HFFc6 (cell line): Measurements from ENCODE around the gene HPS3. TPM values are rescaled to one million over a fixed set of nuclear protein-coding genes. Genes with fewer than 3 reads are reported as not detected.

Experiments used
- DNase-seq: peaks from one replicate; pipeline ENCODE4 v3.0.0-alpha.2; 2018
- H3K27ac Mint-ChIP-seq: 2 replicates; pipeline ENCODE4 v1.8.0; 2020; ENCODE audit warnings: mild to moderate bottlenecking, mixed read lengths
- H3K27me3 Mint-ChIP-seq: 2 replicates; pipeline ENCODE4 v1.8.0; 2021; ENCODE audit warnings: mild to moderate bottlenecking, moderate library complexity, mixed read lengths; ENCODE audit not compliant: insufficient read depth
- H3K36me3 Mint-ChIP-seq: 2 replicates; pipeline ENCODE4 v1.8.0; 2021; ENCODE audit warnings: low read depth, mixed read lengths
- H3K4me1 Mint-ChIP-seq: 2 replicates; pipeline ENCODE4 v1.8.0; 2020; ENCODE audit warnings: low read depth, mixed read lengths
- H3K4me3 Mint-ChIP-seq: 2 replicates; pipeline ENCODE4 v1.8.0; 2020; ENCODE audit warnings: mild to moderate bottlenecking, moderate library complexity, mixed read lengths
- H3K9me3 Mint-ChIP-seq: 2 replicates; pipeline ENCODE4 v1.8.0; 2020; ENCODE audit warnings: mild to moderate bottlenecking, mixed read lengths
- CTCF ChIP-seq: fragments of 200-600 bp; sonication (generic); IDR thresholded peaks from 2 replicates; pipeline ENCODE4 v1.5.0; 2021; ENCODE audit warnings: antibody characterized with exemption, mild to moderate bottlenecking
- total RNA-seq, 6 experiments: library from RNA; stranded (reverse); fragmentation: NEBNext Ultra II Directional; extraction: Animal tissue kit (Norgen Biotek cat#: 25700); gene quantifications; 2 replicates in 1 of 6; 3 replicates in 5 of 6; pipeline ENCODE4 v1.2.3, GENCODE V29; 2021

Gene HPS3
- total RNA-seq, 6 experiments from 2014 or later, result 15.6 to 24.8 (median 20.7) TPM

GRCh38 chr3:149104484-149104883 lies 25.0 kb upstream of the HPS3 start:
- Mint-ChIP-seq H3K27ac (no peak overlapping the region), H3K4me3 (no peak overlapping the region), H3K27me3 (peaks cover 9% of the 10 kb centered on the region), H3K36me3 (0 out of 2 replicates have a peak, but pooled peaks cover 5% of the 10 kb centered on the region), H3K4me1 (0 out of 2 replicates have a peak, but pooled peaks cover 6% of the 10 kb centered on the region), H3K9me3 (peaks cover 14% of the 10 kb centered on the region; the same call in 1 of the 2 replicates)
- no peak for TF ChIP-seq CTCF
- DNase-seq, result no peak

- no peak for TF ChIP-seq CTCF
- Mint-ChIP-seq H3K4me3 (no peak overlapping the region), H3K9me3 (no peaks in the 10 kb centered on the region), H3K27me3 (no peaks in the 10 kb centered on the region), H3K4me1 (peaks cover 7% of the 10 kb centered on the region; the same call in 1 of the 2 replicates), H3K36me3 (peaks cover 8% of the 10 kb centered on the region; the same call in 1 of the 2 replicates), H3K27ac (no peak overlapping the region)
- DNase-seq, result no peak
Observed at GRCh38 chr3:149114458-149114857, 15.0 kb upstream of the HPS3 start.

DNA sequence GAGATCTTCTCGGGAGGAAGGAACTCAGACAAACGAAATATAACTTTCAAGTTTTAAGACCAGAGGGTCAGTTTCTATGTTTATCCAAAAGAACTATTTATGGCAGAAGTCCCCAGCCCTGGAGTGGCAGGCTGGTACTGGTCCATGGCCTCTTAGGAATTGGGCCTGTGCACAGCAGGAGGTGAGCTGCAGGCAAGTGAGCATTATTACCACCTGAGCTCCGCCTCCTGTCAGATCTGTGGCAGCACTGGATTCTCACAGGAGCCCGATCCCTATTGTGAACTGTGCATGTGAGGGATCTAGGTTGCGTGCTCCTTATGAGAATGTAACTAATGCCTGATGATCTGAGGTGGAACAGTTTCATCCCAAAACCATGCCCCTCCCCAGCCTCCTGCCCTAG lies 14.3 kb upstream of the HPS3 start:
- Mint-ChIP-seq H3K27ac (no peak overlapping the region), H3K36me3 (peaks cover 4% of the 10 kb centered on the region; the same call in 1 of the 2 replicates), H3K4me1 (peaks cover 7% of the 10 kb centered on the region; the same call in 1 of the 2 replicates), H3K4me3 (no peak overlapping the region), H3K27me3 (no peaks in the 10 kb centered on the region), H3K9me3 (no peaks in the 10 kb centered on the region)
- TF ChIP-seq CTCF, result no peak
- DNase-seq, result no peak

DNA sequence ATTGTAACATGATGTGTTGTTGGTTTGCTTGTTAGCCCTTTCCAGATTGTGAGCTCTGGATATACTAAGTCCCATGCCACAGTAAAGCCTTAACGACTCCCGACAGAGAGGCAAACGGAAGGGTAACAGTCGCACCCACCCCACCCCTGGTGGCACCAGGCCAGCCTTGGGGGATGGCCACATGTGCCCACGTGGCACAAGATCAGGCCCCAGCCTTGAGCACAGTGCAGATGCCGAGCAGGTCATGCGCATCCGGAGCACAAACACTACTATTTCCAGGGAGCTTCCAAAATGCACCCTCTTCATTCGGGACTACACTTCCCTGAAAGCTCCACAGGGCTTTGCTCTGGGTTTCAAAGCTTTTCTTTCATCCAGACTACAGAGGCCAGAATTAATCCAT lies 10.7 kb upstream of the HPS3 start:
- Mint-ChIP-seq H3K36me3 (no peaks in the 10 kb centered on the region), H3K27ac (no peak overlapping the region), H3K4me3 (no peak overlapping the region), H3K27me3 (no peaks in the 10 kb centered on the region), H3K4me1 (peaks cover 23% of the 10 kb centered on the region), H3K9me3 (no peaks in the 10 kb centered on the region)
- no peak for TF ChIP-seq CTCF
- DNase-seq, result no peak

DNA sequence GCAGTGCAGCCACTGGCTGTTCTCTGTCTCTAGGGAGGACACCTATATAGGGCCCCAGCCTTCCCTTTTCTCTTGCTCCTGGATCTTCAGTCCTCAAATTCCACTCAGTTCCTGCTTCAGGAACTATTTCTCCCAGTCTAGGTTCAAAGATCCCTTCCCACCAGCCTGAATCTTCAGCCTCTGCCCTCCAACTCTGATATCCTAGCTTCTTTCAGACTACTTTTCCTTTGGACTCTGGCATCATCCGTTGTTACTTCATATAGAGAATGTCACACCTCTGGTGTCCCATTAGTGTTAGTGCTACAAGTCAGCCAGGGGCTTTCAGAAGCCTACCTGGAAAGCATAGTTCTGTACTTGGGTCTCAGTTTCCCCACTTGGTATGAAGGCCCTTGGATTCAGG lies 10.0 kb upstream of the HPS3 start:
- Mint-ChIP-seq H3K27ac (no peak overlapping the region), H3K4me1 (peaks cover 20% of the 10 kb centered on the region), H3K36me3 (no peaks in the 10 kb centered on the region), H3K4me3 (no peak overlapping the region), H3K9me3 (no peaks in the 10 kb centered on the region), H3K27me3 (no peaks in the 10 kb centered on the region)
- no peak for TF ChIP-seq CTCF
- no peak for DNase-seq
